ENCODE measurements around the gene WDFY1. TPM values are rescaled to one million over a fixed set of nuclear protein-coding genes. Genes with fewer than 3 reads are reported as not detected.

Gene WDFY1
- polyA plus RNA-seq, 3 donors, result 31.7 to 59.8 (median 40.7) TPM

- Histone ChIP-seq H3K27ac (ENCODE audit: low read depth in 1 of 2, low read length in 2 of 2) (no peak overlapping the region), H3K4me1 (ENCODE audit: control insufficient read depth in 1 of 2, insufficient read depth in 2 of 2, low read length in 2 of 2) (peaks cover 4 to 8% of the 10 kb centered on the region in 2 donors), H3K79me2 (ENCODE audit: insufficient read depth, low read length) (peaks cover 15% of the 10 kb centered on the region), H3K36me3 (replicated peaks in 1 of 2; ENCODE audit: control insufficient read depth in 1 of 2, insufficient read depth in 2 of 2, low read length in 2 of 2) (no peaks in the 10 kb centered on the region), H3K9me3 (replicated peaks in 1 of 2; ENCODE audit: control insufficient read depth in 1 of 2, insufficient read depth in 1 of 2, low read length in 2 of 2) (no peaks in the 10 kb centered on the region), H4K20me1 (ENCODE audit: insufficient read depth, low read length) (no peaks in the 10 kb centered on the region), H3K4me3 (replicated peaks in 1 of 3; ENCODE audit: low read depth in 2 of 3, low read length in 3 of 3) (no peak overlapping the region), H3K4me2 (replicated peaks; ENCODE audit: extremely low read depth, low read length, poor library complexity, severe bottlenecking) (no peak overlapping the region), H3K9ac (ENCODE audit: insufficient read depth, low read length, poor library complexity, severe bottlenecking) (no peak overlapping the region), H2AFZ (ENCODE audit: insufficient read depth, low read depth, low read length, poor library complexity, severe bottlenecking) (no peak overlapping the region), H3K27me3 (ENCODE audit: control insufficient read depth in 2 of 2, insufficient read depth in 2 of 2, low read length in 2 of 2) (no peaks in the 10 kb centered on the region)
- intact Hi-C loops (cut with micrococcal nuclease), result no loop called here
- TF ChIP-seq CTCF (IDR thresholded peaks at IDR 0.05), result no peak
- Mint-ChIP-seq H3K27me3 (ENCODE audit: low read depth in 3 of 3) (peaks cover 0 to 7% (median 0%) of the 10 kb centered on the region in 3 donors), H3K4me1 (peaks cover 28% of the 10 kb centered on the region), H3K4me3 (no peak overlapping the region), H3K9me3 (no peaks in the 10 kb centered on the region), H3K36me3 (peaks cover 0 to 2% of the 10 kb centered on the region in 2 donors), H3K27ac (no peak overlapping the region)
- no CpG with 5 or more reads among the region's 3 CpGs for WGBS (ENCODE audit: insufficient coverage)
- no peak for DNase-seq
These were observed 4.2 kb upstream of the WDFY1 start for GRCh38 chr2:223949241-223949840.

- H3K4me3 ChIP-seq (replicated peaks in 1 of 3; ENCODE audit: low read depth in 2 of 3, low read length in 3 of 3), result no peak overlapping the region
- no peak overlapping the region for H3K4me2 ChIP-seq (replicated peaks; ENCODE audit: extremely low read depth, low read length, poor library complexity, severe bottlenecking)
- no peaks in the 10 kb centered on the region for H3K9me3 ChIP-seq (replicated peaks in 1 of 2; ENCODE audit: control insufficient read depth in 1 of 2, insufficient read depth in 1 of 2, low read length in 2 of 2)
- peaks cover 0 to 7% (median 0%) of the 10 kb centered on the region in 3 donors for H3K27me3 Mint-ChIP-seq (ENCODE audit: low read depth in 3 of 3)
- peaks cover 0 to 5% of the 10 kb centered on the region in 2 donors for H3K36me3 Mint-ChIP-seq
- H3K27me3 ChIP-seq (ENCODE audit: control insufficient read depth in 2 of 2, insufficient read depth in 2 of 2, low read length in 2 of 2), result no peaks in the 10 kb centered on the region
- H3K4me3 Mint-ChIP-seq, result no peak overlapping the region
- no peak for TF ChIP-seq CTCF (IDR thresholded peaks at IDR 0.05)
- no peaks in the 10 kb centered on the region for H3K36me3 ChIP-seq (replicated peaks in 1 of 2; ENCODE audit: control insufficient read depth in 1 of 2, insufficient read depth in 2 of 2, low read length in 2 of 2)
- H3K9ac ChIP-seq (ENCODE audit: insufficient read depth, low read length, poor library complexity, severe bottlenecking), result no peak overlapping the region
- H2AFZ ChIP-seq (ENCODE audit: insufficient read depth, low read depth, low read length, poor library complexity, severe bottlenecking), result no peak overlapping the region
- peaks cover 15% of the 10 kb centered on the region for H4K20me1 ChIP-seq (ENCODE audit: insufficient read depth, low read length)
- 95% methylated on average over 3 of the region's 5 CpGs for WGBS (ENCODE audit: insufficient coverage)
- H3K9me3 Mint-ChIP-seq, result no peaks in the 10 kb centered on the region
- intact Hi-C loops (cut with micrococcal nuclease), result no loop called here
- peaks cover 12 to 23% of the 10 kb centered on the region in 2 donors for H3K4me1 ChIP-seq (ENCODE audit: control insufficient read depth in 1 of 2, insufficient read depth in 2 of 2, low read length in 2 of 2)
- peaks cover 33% of the 10 kb centered on the region for H3K4me1 Mint-ChIP-seq
- H3K79me2 ChIP-seq (ENCODE audit: insufficient read depth, low read length), result peaks cover 31% of the 10 kb centered on the region
- H3K27ac Mint-ChIP-seq, result peak overlapping the region in 2 of 7 donors; percentile 19 to 41
- no peak for DNase-seq
- no peak overlapping the region for H3K27ac ChIP-seq (ENCODE audit: low read depth in 1 of 2, low read length in 2 of 2)
These were observed 2.6 kb upstream of the WDFY1 start for GRCh38 chr2:223947711-223948205.
